ENCODE data around the gene HDAC1.
A peak's percentile ranks its signal among the peaks of the same experiment; 100 is the strongest.

Gene HDAC1

GRCh38 chr1:32303997-32304622 lies 12.2 kb downstream of the HDAC1 start:
- Mint-ChIP-seq H3K9me3 (peaks cover 19% of the 10 kb centered on the region), H3K27me3 (ENCODE audit: low read depth, poor library complexity) (peaks cover 6% of the 10 kb centered on the region), H3K4me1 (peaks cover 7% of the 10 kb centered on the region), H3K27ac (no peak overlapping the region), H3K4me3 (no peak overlapping the region), H3K36me3 (ENCODE audit: low read depth) (peaks cover 77% of the 10 kb centered on the region)
- TF ChIP-seq, protein P1, sequence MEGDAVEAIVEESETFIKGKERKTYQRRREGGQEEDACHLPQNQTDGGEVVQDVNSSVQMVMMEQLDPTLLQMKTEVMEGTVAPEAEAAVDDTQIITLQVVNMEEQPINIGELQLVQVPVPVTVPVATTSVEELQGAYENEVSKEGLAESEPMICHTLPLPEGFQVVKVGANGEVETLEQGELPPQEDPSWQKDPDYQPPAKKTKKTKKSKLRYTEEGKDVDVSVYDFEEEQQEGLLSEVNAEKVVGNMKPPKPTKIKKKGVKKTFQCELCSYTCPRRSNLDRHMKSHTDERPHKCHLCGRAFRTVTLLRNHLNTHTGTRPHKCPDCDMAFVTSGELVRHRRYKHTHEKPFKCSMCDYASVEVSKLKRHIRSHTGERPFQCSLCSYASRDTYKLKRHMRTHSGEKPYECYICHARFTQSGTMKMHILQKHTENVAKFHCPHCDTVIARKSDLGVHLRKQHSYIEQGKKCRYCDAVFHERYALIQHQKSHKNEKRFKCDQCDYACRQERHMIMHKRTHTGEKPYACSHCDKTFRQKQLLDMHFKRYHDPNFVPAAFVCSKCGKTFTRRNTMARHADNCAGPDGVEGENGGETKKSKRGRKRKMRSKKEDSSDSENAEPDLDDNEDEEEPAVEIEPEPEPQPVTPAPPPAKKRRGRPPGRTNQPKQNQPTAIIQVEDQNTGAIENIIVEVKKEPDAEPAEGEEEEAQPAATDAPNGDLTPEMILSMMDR (IDR thresholded peaks at IDR 0.05), result no peak
- DNase-seq, result no peak

DNA sequence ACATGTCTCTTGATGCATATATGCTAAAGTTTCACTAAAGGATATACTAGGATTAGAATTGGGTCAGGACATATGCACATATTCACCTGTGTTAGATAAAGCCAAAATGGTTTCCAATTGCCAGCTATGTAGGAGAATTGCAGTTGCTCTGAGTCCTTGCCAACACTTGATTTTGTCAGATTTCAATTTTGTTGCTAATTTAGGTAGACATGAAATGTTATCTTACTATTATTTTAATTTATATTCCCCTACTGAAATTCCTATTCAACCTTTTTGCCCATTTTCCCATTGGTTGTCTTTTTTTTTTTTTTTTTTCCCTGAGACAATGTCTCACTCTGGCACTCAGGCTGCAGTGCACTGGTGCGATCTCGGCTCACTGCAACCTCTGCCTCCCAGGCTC lies 13.4 kb downstream of the HDAC1 start:
- H3K4me3 Mint-ChIP-seq, result no peak overlapping the region
- no peak for DNase-seq
- TF ChIP-seq, protein P1 (IDR thresholded peaks at IDR 0.05), result no peak
- H3K27ac Mint-ChIP-seq, result no peak overlapping the region
- peaks cover 4% of the 10 kb centered on the region for H3K27me3 Mint-ChIP-seq (ENCODE audit: low read depth, poor library complexity)
- peaks cover 18% of the 10 kb centered on the region for H3K4me1 Mint-ChIP-seq
- peaks cover 79% of the 10 kb centered on the region for H3K36me3 Mint-ChIP-seq (ENCODE audit: low read depth)
- peaks cover 19% of the 10 kb centered on the region for H3K9me3 Mint-ChIP-seq

- TF ChIP-seq, protein P1 (IDR thresholded peaks at IDR 0.05), result no peak
- Mint-ChIP-seq H3K36me3 (ENCODE audit: low read depth) (peaks cover 64% of the 10 kb centered on the region), H3K27ac (peak overlapping the region; percentile 4), H3K4me1 (peaks cover 32% of the 10 kb centered on the region), H3K27me3 (ENCODE audit: low read depth, poor library complexity) (peaks cover 4% of the 10 kb centered on the region), H3K4me3 (no peak overlapping the region), H3K9me3 (peaks cover 19% of the 10 kb centered on the region)
- no peak for DNase-seq
These were observed 15.4 kb downstream of the HDAC1 start for GRCh38 chr1:32307324-32307723.

DNA sequence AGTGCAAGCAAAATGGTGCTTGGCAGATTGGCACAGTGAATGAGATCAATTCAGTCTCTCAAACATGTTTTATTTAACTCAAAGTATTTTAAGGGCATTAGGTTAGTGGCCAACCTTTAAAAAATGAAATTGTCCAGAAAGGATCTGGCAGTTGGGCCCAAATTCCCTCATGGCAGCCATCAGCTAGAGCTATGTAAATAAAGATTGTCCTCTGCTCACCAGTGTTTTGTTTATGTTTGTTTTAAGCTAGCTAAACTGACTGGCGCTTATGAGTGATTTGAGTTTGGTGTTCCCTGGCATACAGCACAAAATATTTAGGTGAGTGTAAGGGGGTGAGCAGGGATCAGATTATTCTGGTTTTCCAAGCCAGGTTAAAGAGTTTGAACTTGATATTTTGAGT lies 18.1 kb downstream of the HDAC1 start:
- Mint-ChIP-seq H3K27me3 (ENCODE audit: low read depth, poor library complexity) (peaks cover 4% of the 10 kb centered on the region), H3K9me3 (peaks cover 11% of the 10 kb centered on the region), H3K4me3 (no peak overlapping the region), H3K4me1 (peaks cover 32% of the 10 kb centered on the region), H3K36me3 (ENCODE audit: low read depth) (peaks cover 47% of the 10 kb centered on the region), H3K27ac (peak overlapping the region; percentile 31)
- TF ChIP-seq, protein P1 (IDR thresholded peaks at IDR 0.05), result no peak
- DNase-seq, result no peak

DNA sequence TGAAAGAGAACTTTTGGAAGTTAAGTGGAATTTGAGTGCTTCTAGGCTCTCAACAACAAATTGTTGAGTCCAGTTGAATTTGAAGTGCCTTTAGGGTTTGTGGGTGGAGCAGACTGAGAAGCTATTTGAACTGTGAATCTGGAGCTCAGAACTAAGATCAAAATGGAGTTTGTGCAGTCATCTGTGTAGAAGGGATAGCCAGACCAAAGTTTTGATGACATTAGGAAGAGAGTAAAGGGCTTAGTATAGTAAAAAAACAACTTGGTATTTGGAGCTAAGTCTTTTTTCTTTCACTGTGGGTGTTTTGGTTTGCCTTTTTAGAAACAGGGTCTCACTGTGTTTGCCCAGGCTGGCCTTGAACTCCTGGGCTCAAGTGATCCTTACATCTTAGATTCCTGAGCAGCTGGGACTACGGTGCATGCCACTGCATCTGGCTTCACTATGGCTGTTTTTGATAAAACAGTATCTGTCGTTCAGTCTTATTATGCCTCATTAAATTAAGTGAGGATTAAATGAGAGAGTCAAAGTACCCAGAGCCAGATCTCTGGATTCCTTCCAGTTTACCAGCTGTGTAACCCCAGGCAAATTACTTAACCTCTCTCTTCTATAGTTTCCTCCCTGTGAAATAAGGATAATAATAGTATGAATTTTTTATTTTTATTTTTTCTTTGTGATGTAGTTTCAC lies 20.0 kb downstream of the HDAC1 start:
- no peaks in the 10 kb centered on the region for H3K9me3 Mint-ChIP-seq
- peaks cover 40% of the 10 kb centered on the region for H3K4me1 Mint-ChIP-seq
- H3K27ac Mint-ChIP-seq, result peak overlapping the region; percentile 4
- H3K36me3 Mint-ChIP-seq (ENCODE audit: low read depth), result peaks cover 38% of the 10 kb centered on the region
- TF ChIP-seq, protein P1 (IDR thresholded peaks at IDR 0.05), result no peak
- H3K27me3 Mint-ChIP-seq (ENCODE audit: low read depth, poor library complexity), result no peaks in the 10 kb centered on the region
- no peak overlapping the region for H3K4me3 Mint-ChIP-seq
- DNase-seq, result no peak

DNA sequence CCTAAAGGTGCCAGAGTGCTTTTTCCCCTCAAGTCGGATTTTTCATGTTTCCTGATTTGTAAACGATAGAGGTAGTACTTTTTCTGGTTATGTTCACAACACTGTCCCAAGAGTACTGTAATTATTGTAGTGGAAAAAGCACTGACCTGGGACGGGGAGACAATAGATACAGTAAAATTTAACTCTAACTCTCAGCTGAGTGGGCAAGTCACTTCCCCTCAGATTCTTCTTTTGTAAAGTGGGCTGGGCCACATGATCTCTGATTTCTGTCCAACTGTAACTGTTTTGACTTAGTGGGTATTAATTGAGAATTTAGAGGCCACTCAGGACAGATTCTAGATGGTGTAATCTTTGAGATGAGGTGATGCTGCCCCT lies 25.0 kb downstream of the HDAC1 start:
- peaks cover 12% of the 10 kb centered on the region for H3K4me1 Mint-ChIP-seq
- TF ChIP-seq, protein P1 (IDR thresholded peaks at IDR 0.05), result no peak
- no peaks in the 10 kb centered on the region for H3K9me3 Mint-ChIP-seq
- DNase-seq, result no peak
- H3K27ac Mint-ChIP-seq, result peak overlapping the region; percentile 24
- H3K27me3 Mint-ChIP-seq (ENCODE audit: low read depth, poor library complexity), result no peaks in the 10 kb centered on the region
- no peak overlapping the region for H3K4me3 Mint-ChIP-seq
- H3K36me3 Mint-ChIP-seq (ENCODE audit: low read depth), result peaks cover 43% of the 10 kb centered on the region

Data from nephron progenitor cell (in vitro differentiated cells).